Ramos (cell line): ENCODE data around the gene NAA25.
"Not testable (repeated sequence)": the region's sequence is repeated elsewhere in the genome, so short reads cannot be mapped to it uniquely, and the experiment has no call there.

ENCODE experiments used
- in situ Hi-C: fragments of 300-500 bp; cut with MboI; formaldehyde crosslinking; loops from one replicate; pipeline ENCODE4 v1.14.3; 2022; ENCODE audit warnings: low sequenced_read_pairs; ENCODE audit not compliant: unreplicated experiment

NAA25 gene

GRCh38 chr12:112066566-112066965, 42.0 kb downstream of the NAA25 start:
- in situ Hi-C loops: no loop called here

GRCh38 chr12:112063273-112063672, 45.3 kb downstream of the NAA25 start:
- in situ Hi-C loops: no loop called here

- in situ Hi-C loops: no loop called here
Measured at GRCh38 chr12:112061137-112061536, 47.4 kb downstream of the NAA25 start.

GRCh38 chr12:112049351-112049750, 59.2 kb downstream of the NAA25 start:
- in situ Hi-C loops: no loop called here

GRCh38 chr12:112046003-112046402, 62.6 kb downstream of the NAA25 start:
- in situ Hi-C loops: no loop called here

GRCh38 chr12:112036614-112037013, 72.0 kb downstream of the NAA25 start:
- in situ Hi-C loops: not testable (repeated sequence)

- in situ Hi-C loops: no loop called here
Measured at GRCh38 chr12:112035219-112035785, 73.3 kb downstream of the NAA25 start.

- in situ Hi-C loops: no loop called here
Measured at GRCh38 chr12:112032292-112032691, 76.3 kb downstream of the NAA25 start.

GRCh38 chr12:112031472-112031871, 77.1 kb downstream of the NAA25 start:
- in situ Hi-C loops: no loop called here

- in situ Hi-C loops: no loop called here
Measured at GRCh38 chr12:112029301-112029700, 79.3 kb downstream of the NAA25 start.

GRCh38 chr12:112025808-112026375, 82.7 kb downstream of the NAA25 start:
- in situ Hi-C loops: no loop called here

GRCh38 chr12:112023759-112024396, 84.7 kb downstream of the NAA25 start:
- in situ Hi-C loops: no loop called here

- in situ Hi-C loops: no loop called here
Measured at GRCh38 chr12:112022241-112023016, 86.2 kb downstream of the NAA25 start.

GRCh38 chr12:112020947-112021457, 87.6 kb downstream of the NAA25 start:
- in situ Hi-C loops: no loop called here

- in situ Hi-C loops: no loop called here
Measured at GRCh38 chr12:112018571-112019237, 89.9 kb downstream of the NAA25 start.

GRCh38 chr12:112017041-112017440, 91.5 kb downstream of the NAA25 start:
- in situ Hi-C loops: no loop called here

- in situ Hi-C loops: no loop called here
Measured at GRCh38 chr12:112015938-112016337, 92.6 kb downstream of the NAA25 start.

GRCh38 chr12:112013601-112014402, 94.8 kb downstream of the NAA25 start:
- in situ Hi-C loops: no loop called here

GRCh38 chr12:112012775-112013600, 95.6 kb downstream of the NAA25 start, which contains the start of the genes ERP29 and TMEM116:
Gene ERP29 (plus strand): TSS chr12:112013426. CDS start chr12:112013466, 40 bp downstream.
Gene TMEM116 (minus strand): TSS chr12:112013165. CDS start chr12:112005270, 7,895 bp downstream.
- in situ Hi-C loops: no loop called here
